Esophagus muscularis mucosa (tissue), 4 donors: ENCODE data around the gene CRHR2. TPM values are rescaled to one million over a fixed set of nuclear protein-coding genes. Genes with fewer than 3 reads are reported as not detected.

Source experiments
- DNase-seq: peaks from one replicate; pipeline ENCODE4 v3.0.0-alpha.2; 2017; ENCODE audit errors: extremely low spot score
- H3K27ac ChIP-seq, 4 donors: fragments of 200-600 bp; sonication (generic); replicated peaks in 1 of 4; 1 replicate in 3 of 4; 2 replicates in 1 of 4; pipeline ENCODE4 v1.5.1; 2016 to 2019; ENCODE audit warnings: mild to moderate bottlenecking in 1 of 4
- H3K27me3 ChIP-seq, 4 donors: fragments of 200-600 bp; sonication (generic); one replicate each; pipeline versions ENCODE4 v1.5.1 to v1.6.0; 2016 to 2019
- H3K36me3 ChIP-seq, 4 donors: fragments of 200-600 bp; sonication (generic); one replicate each; pipeline ENCODE4 v1.5.1; 2016 to 2019
- H3K4me1 ChIP-seq, 4 donors: fragments of 200-600 bp; sonication (generic); one replicate each; pipeline ENCODE4 v1.5.1; 2016 to 2019
- H3K4me3 ChIP-seq, 4 donors: fragments of 200-600 bp; sonication (generic); 1 replicate in 2 of 4; 2 replicates in 2 of 4; pipeline ENCODE4 v1.5.1; 2016 to 2019; ENCODE audit warnings: mild to moderate bottlenecking in 4 of 4, moderate library complexity in 1 of 4
- H3K9me3 ChIP-seq, 4 donors: fragments of 200-600 bp; sonication (generic); 1 replicate in 3 of 4; 2 replicates in 1 of 4; pipeline ENCODE4 v1.5.1; 2016 to 2019
- EP300 ChIP-seq: sonication (generic); formaldehyde crosslinking; IDR thresholded peaks from one replicate; pipeline ENCODE4 v1.6.1; 2017; ENCODE audit warnings: antibody characterized with exemption
- POLR2A ChIP-seq: fragments of 450-650 bp; IDR thresholded peaks from one replicate; pipeline ENCODE4 v1.6.1; 2017; ENCODE audit warnings: antibody characterized with exemption, moderate library complexity, mild to moderate bottlenecking, low read depth
- POLR2AphosphoS5 ChIP-seq, 2 donors: sonication (generic); formaldehyde crosslinking; IDR thresholded peaks; one replicate each; pipeline ENCODE4 v1.6.1; 2017; ENCODE audit warnings: antibody characterized with exemption in 2 of 2
- WGBS: methylation state at CpG from one replicate; pipeline ENCODE4 v1.1.5; 2018; 5-methylcytosine and 5-hydroxymethylcytosine counted together
- intact Hi-C: fragments of 100-400 bp; cut with DNase I; formaldehyde crosslinking; loops from one replicate; pipeline ENCODE4 v1.15.1; 2023
- total RNA-seq, 4 donors: library from RNA; depleted of rRNA; stranded (reverse); fragments of >200 nt; gene quantifications; one replicate each; pipeline versions ENCODE4 v1.1.0 to v1.2.1, GENCODE V29; 2016
- TF ChIP-seq, protein P1 (sequence below), 3 experiments: fragments of 200-600 bp in 2 of 3; fragments of 450-650 bp in 1 of 3; sonication (generic) in 2 of 3; IDR thresholded peaks; one replicate each; pipeline ENCODE4 v1.5.1; 2017 to 2019; ENCODE audit warnings: antibody characterized with exemption in 3 of 3, mild to moderate bottlenecking in 2 of 3, moderate library complexity in 1 of 3

CRHR2 gene
- total RNA-seq, 4 donors from 2014 or later = 0.13 to 0.29 TPM; not detected in 2

DNA sequence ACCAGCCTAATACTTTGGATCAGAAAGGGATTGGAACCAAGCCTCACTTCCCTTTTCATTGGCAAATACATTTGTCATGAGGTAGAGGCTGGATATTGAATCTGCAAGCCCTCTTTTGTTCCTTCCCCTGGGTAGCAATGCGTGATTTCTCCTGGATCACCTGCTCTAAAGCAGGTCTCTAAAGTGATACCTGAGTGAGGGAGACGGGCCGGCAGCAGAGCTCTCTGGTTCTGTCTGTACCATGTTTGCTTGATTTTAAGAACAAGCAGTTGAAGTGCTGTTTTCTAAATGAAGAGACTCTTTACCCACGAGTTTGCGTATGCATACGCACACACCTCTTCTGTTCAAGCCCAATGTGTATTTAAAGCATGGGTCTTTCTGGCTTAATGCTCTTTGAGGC lies 46.5 kb downstream of the CRHR2 start:
- peaks cover 42 to 51% (median 49%) of the 10 kb centered on the region in 4 donors for H3K36me3 ChIP-seq
- no peaks in the 10 kb centered on the region for H3K27me3 ChIP-seq
- no peaks in the 10 kb centered on the region for H3K9me3 ChIP-seq
- DNase-seq = no peak
- TF ChIP-seq POLR2A (no peak), POLR2AphosphoS5 (IDR thresholded peaks at IDR 0.05) (no peak)
- H3K4me3 ChIP-seq = no peak overlapping the region
- H3K27ac ChIP-seq = no peak overlapping the region
- intact Hi-C loops = no loop called here
- 95% methylated on average over 6 of the region's 6 CpGs for WGBS
- no peaks in the 10 kb centered on the region for H3K4me1 ChIP-seq

DNA sequence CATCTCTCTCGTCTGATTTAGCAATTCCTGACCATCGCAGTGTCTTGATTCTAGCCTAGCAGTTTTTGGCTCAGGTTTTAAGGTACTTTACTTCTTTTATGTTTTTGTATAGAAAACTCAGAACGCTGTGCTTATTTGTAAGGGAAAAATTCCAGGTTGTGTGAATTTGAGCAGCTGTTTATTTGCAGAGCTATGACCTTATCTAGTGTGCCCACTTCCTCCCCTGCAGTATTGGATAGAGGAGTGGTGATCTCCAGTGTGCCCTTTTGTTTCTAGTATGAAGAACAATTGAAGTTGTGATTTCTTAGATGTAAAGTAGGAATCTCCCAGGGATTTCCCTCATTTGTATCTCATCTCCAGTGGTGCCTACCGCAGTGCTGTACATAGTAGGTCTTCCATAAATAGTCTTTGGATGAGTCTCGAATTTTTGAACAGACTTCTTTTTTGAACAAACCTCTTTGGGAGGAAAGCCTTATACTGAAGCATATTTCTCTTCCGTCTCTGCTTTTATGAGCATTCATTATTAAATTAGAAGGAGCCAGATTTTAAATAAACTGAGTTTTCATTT lies 47.5 kb downstream of the CRHR2 start:
- Histone ChIP-seq H3K36me3 (peaks cover 42 to 62% (median 57%) of the 10 kb centered on the region in 4 donors), H3K4me1 (no peaks in the 10 kb centered on the region), H3K4me3 (no peak overlapping the region), H3K9me3 (no peaks in the 10 kb centered on the region), H3K27me3 (no peaks in the 10 kb centered on the region), H3K27ac (no peak overlapping the region)
- WGBS = 92% methylated on average over 6 of the region's 6 CpGs
- intact Hi-C loops = no loop called here
- TF ChIP-seq EP300 (no peak), POLR2AphosphoS5 (IDR thresholded peaks at IDR 0.05) (no peak), POLR2A (no peak)
- TF ChIP-seq, protein P1, sequence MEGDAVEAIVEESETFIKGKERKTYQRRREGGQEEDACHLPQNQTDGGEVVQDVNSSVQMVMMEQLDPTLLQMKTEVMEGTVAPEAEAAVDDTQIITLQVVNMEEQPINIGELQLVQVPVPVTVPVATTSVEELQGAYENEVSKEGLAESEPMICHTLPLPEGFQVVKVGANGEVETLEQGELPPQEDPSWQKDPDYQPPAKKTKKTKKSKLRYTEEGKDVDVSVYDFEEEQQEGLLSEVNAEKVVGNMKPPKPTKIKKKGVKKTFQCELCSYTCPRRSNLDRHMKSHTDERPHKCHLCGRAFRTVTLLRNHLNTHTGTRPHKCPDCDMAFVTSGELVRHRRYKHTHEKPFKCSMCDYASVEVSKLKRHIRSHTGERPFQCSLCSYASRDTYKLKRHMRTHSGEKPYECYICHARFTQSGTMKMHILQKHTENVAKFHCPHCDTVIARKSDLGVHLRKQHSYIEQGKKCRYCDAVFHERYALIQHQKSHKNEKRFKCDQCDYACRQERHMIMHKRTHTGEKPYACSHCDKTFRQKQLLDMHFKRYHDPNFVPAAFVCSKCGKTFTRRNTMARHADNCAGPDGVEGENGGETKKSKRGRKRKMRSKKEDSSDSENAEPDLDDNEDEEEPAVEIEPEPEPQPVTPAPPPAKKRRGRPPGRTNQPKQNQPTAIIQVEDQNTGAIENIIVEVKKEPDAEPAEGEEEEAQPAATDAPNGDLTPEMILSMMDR (IDR thresholded peaks at IDR 0.05) = no peak
- DNase-seq = no peak

DNA sequence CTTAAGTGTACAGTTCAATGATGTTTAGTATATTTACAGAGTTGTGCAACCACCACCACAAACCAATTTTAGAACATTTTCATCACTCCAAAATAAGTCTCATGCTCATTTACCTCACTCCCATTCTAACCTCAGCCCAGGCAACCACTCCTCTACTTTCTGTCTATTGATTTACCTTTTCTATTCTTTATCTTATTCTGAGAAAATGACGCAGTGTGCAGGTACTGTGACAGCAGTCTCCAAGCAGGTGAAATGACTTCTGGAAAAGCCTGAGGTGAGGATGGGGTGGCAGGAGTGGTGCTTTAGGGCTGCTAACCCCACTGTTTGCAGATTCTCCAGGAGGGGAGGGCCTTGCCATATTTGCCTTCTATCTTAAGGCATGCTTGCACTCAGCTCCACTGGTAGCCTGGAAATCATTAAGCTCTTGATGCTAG lies 48.0 kb downstream of the CRHR2 start:
- H3K4me3 ChIP-seq = no peak overlapping the region
- DNase-seq = no peak
- H3K27ac ChIP-seq = no peak overlapping the region
- intact Hi-C loops = no loop called here
- H3K27me3 ChIP-seq = no peaks in the 10 kb centered on the region
- H3K9me3 ChIP-seq = no peaks in the 10 kb centered on the region
- WGBS = 83% methylated on average over 1 of the region's 1 CpG
- H3K36me3 ChIP-seq = peaks cover 42 to 67% (median 60%) of the 10 kb centered on the region in 4 donors
- H3K4me1 ChIP-seq = no peaks in the 10 kb centered on the region
- TF ChIP-seq, protein P1 (IDR thresholded peaks at IDR 0.05) = no peak
- TF ChIP-seq POLR2A (no peak), POLR2AphosphoS5 (IDR thresholded peaks at IDR 0.05) (no peak), EP300 (no peak)

DNA sequence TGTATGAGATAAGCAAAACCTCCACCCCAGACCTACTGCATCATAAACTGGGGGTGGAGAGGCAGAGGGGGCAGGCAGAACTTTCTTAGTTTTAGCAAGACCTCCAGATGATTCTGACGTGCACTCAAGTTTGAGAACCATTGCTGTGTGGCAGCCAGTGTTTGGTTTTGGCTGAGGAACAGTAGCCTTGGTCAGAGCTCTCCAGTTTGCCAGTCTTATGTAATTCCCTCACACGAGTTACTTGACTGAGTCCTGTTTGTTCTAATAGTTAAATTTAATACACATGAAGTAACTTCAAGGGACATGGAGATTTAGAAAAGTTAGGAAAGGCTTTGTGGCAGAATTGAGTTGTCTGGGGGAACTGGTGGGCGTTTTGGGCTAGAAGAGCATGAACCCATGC lies 49.0 kb downstream of the CRHR2 start:
- TF ChIP-seq, protein P1 (IDR thresholded peaks at IDR 0.05) = no peak
- TF ChIP-seq POLR2A (no peak), EP300 (no peak), POLR2AphosphoS5 (IDR thresholded peaks at IDR 0.05) (no peak)
- Histone ChIP-seq H3K27me3 (no peaks in the 10 kb centered on the region), H3K9me3 (no peaks in the 10 kb centered on the region), H3K4me3 (no peak overlapping the region), H3K36me3 (peaks cover 51 to 77% (median 69%) of the 10 kb centered on the region in 4 donors), H3K4me1 (no peaks in the 10 kb centered on the region), H3K27ac (no peak overlapping the region)
- intact Hi-C loops = no loop called here
- WGBS = 89% methylated on average over 3 of the region's 3 CpGs
- no peak for DNase-seq

DNA sequence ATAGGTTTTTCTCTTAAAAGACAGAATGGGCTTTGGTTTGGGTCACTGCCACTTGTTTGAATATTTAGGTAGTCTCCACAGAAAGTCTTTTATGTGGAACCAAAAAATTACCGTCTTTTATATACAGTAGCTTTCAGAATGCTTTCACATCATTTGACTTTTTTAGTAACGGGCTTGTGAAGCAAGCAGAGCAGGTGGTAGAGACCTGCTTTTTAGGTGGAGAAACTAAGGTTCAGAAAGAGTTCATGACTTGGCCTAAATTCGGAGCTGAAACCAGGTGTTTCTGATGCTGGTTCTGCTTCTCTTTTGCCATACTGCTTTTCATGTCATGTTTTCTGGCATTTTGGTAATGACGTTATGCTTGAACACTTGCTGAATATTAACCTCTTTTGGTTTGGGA lies 51.3 kb downstream of the CRHR2 start:
- Histone ChIP-seq H3K9me3 (no peaks in the 10 kb centered on the region), H3K4me3 (no peak overlapping the region), H3K27me3 (no peaks in the 10 kb centered on the region), H3K27ac (no peak overlapping the region), H3K36me3 (peaks cover 66 to 100% (median 89%) of the 10 kb centered on the region in 4 donors), H3K4me1 (no peaks in the 10 kb centered on the region)
- WGBS = 95% methylated on average over 4 of the region's 4 CpGs
- intact Hi-C loops = no loop called here
- DNase-seq = no peak
- TF ChIP-seq, protein P1 (IDR thresholded peaks at IDR 0.05) = no peak
- no peak for TF ChIP-seq EP300
- TF ChIP-seq POLR2A = no peak
- TF ChIP-seq POLR2AphosphoS5 (IDR thresholded peaks at IDR 0.05) = no peak
